B cell (primary cell): ENCODE data around the gene SMR3A.

Experiments used
- EZH2 ChIP-seq: IDR thresholded peaks from 2 replicates; pipeline ENCODE4 v1.6.1; 2012; ENCODE audit warnings: borderline replicate concordance, low read depth, mild to moderate bottlenecking, moderate library complexity, low read length; ENCODE audit not compliant: insufficient read depth, poor library complexity, severe bottlenecking
- TF ChIP-seq, protein P1 (sequence below): fragments of 200-600 bp; IDR thresholded peaks from one replicate; pipeline ENCODE4 v1.8.0; 2022; ENCODE audit warnings: antibody characterized with exemption, mild to moderate bottlenecking

DNA sequence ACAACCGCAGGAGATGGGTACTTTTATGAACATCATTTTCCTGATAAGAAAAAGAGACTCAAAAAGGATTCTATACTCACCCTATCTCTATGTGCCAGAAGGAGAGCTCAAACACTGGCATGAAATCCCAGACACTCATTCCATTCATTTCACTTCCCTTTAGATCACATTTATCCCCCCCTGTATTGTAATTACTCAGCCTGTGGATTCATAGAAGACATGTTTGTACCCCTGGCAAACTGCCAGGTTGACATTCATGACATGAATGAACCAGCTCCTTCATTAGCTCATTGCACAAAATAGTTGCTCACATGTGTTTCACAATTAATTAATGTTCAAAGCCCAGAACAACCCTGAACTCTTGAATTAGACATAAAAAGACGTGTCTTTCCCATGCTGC, 4.9 kb downstream of the SMR3A start:
- TF ChIP-seq, protein P1, sequence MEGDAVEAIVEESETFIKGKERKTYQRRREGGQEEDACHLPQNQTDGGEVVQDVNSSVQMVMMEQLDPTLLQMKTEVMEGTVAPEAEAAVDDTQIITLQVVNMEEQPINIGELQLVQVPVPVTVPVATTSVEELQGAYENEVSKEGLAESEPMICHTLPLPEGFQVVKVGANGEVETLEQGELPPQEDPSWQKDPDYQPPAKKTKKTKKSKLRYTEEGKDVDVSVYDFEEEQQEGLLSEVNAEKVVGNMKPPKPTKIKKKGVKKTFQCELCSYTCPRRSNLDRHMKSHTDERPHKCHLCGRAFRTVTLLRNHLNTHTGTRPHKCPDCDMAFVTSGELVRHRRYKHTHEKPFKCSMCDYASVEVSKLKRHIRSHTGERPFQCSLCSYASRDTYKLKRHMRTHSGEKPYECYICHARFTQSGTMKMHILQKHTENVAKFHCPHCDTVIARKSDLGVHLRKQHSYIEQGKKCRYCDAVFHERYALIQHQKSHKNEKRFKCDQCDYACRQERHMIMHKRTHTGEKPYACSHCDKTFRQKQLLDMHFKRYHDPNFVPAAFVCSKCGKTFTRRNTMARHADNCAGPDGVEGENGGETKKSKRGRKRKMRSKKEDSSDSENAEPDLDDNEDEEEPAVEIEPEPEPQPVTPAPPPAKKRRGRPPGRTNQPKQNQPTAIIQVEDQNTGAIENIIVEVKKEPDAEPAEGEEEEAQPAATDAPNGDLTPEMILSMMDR: no peak
- TF ChIP-seq EZH2: no peak
